ENCODE results near the gene ARHGAP15. TPM values are rescaled to one million over a fixed set of nuclear protein-coding genes. Genes with fewer than 3 reads are reported as not detected.

ARHGAP15 gene
- total RNA-seq, 1 experiment from 2014 or later, result 0.41 TPM

DNA sequence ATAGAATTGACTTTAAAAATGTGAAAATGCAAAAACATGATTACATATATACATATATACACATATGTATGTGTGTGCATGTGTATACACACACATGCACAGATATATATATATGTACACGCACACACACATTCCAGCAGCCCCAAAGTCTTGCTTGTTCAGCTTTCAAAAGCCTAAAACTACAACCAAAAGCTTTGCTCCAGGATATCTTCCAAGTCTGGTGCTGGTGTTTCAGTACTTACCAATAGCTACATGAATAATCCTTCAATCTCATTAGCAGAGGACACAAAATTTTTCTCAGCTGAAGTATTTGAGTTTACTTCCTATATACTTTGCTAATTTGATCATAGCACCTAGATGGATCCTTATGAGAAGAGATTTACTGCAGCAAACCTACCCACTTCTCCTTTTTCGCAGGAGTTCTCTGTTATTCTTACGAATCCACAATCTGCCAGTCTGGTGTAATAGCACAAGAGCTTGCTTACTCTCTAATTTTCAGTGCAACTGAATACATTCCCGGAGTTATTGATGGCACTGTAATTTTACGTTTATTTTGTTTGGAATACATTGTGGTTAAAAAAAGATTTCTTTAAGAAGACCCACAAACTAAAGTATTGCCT lies 553.3 kb downstream of the ARHGAP15 start:
- POLR2A ChIA-PET, result no interaction called here
- H3K36me3 ChIP-seq (ENCODE audit: control insufficient read depth, insufficient read depth, low read length), result no peaks in the 10 kb centered on the region
- no peak overlapping the region for H3K27ac ChIP-seq (ENCODE audit: low read length)
- CTCF ChIA-PET, result no interaction called here
- in situ Hi-C loops (cut with HindIII; ENCODE audit: low pct_unique_long_range_greater_than_20kb, low sequenced_read_pairs), result no loop called here
- TF ChIP-seq POLR2AphosphoS5 (IDR thresholded peaks at IDR 0.05; ENCODE audit: low read depth, low read length) (no peak), TCF7L2 (IDR thresholded peaks at IDR 0.05; ENCODE audit: low read depth, low read length) (no peak), SIN3A (IDR thresholded peaks at IDR 0.05; ENCODE audit: borderline replicate concordance, insufficient read depth, low read depth, low read length) (no peak)
- TF ChIP-seq, protein P1, sequence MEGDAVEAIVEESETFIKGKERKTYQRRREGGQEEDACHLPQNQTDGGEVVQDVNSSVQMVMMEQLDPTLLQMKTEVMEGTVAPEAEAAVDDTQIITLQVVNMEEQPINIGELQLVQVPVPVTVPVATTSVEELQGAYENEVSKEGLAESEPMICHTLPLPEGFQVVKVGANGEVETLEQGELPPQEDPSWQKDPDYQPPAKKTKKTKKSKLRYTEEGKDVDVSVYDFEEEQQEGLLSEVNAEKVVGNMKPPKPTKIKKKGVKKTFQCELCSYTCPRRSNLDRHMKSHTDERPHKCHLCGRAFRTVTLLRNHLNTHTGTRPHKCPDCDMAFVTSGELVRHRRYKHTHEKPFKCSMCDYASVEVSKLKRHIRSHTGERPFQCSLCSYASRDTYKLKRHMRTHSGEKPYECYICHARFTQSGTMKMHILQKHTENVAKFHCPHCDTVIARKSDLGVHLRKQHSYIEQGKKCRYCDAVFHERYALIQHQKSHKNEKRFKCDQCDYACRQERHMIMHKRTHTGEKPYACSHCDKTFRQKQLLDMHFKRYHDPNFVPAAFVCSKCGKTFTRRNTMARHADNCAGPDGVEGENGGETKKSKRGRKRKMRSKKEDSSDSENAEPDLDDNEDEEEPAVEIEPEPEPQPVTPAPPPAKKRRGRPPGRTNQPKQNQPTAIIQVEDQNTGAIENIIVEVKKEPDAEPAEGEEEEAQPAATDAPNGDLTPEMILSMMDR (IDR thresholded peaks at IDR 0.05), result no peak
- TF ChIP-seq, protein P2, sequence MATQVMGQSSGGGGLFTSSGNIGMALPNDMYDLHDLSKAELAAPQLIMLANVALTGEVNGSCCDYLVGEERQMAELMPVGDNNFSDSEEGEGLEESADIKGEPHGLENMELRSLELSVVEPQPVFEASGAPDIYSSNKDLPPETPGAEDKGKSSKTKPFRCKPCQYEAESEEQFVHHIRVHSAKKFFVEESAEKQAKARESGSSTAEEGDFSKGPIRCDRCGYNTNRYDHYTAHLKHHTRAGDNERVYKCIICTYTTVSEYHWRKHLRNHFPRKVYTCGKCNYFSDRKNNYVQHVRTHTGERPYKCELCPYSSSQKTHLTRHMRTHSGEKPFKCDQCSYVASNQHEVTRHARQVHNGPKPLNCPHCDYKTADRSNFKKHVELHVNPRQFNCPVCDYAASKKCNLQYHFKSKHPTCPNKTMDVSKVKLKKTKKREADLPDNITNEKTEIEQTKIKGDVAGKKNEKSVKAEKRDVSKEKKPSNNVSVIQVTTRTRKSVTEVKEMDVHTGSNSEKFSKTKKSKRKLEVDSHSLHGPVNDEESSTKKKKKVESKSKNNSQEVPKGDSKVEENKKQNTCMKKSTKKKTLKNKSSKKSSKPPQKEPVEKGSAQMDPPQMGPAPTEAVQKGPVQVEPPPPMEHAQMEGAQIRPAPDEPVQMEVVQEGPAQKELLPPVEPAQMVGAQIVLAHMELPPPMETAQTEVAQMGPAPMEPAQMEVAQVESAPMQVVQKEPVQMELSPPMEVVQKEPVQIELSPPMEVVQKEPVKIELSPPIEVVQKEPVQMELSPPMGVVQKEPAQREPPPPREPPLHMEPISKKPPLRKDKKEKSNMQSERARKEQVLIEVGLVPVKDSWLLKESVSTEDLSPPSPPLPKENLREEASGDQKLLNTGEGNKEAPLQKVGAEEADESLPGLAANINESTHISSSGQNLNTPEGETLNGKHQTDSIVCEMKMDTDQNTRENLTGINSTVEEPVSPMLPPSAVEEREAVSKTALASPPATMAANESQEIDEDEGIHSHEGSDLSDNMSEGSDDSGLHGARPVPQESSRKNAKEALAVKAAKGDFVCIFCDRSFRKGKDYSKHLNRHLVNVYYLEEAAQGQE (IDR thresholded peaks at IDR 0.05; ENCODE audit: insufficient read depth in 1 of 2, low read depth in 2 of 2, low read length in 1 of 2), result no peak
- DNase-seq (ENCODE audit: low read depth, low spot score), result no peak
- H3K4me3 ChIP-seq (ENCODE audit: low read depth in 2 of 2, low read length in 2 of 2), result no peak overlapping the region
- no peaks in the 10 kb centered on the region for H3K9me3 ChIP-seq (ENCODE audit: control insufficient read depth, insufficient read depth, low read depth, low read length)
- no peaks in the 10 kb centered on the region for H3K4me1 ChIP-seq (ENCODE audit: control insufficient read depth, insufficient read depth, low read length)
- ATAC-seq, result no peak
- no peaks in the 10 kb centered on the region for H3K27me3 ChIP-seq (ENCODE audit: control insufficient read depth, insufficient read depth, low read length)
- intact Hi-C loops (cut with micrococcal nuclease; ENCODE audit: unreplicated experiment), result no loop called here
- no TSS peak for BruUV-seq (replicated peaks)

DNA sequence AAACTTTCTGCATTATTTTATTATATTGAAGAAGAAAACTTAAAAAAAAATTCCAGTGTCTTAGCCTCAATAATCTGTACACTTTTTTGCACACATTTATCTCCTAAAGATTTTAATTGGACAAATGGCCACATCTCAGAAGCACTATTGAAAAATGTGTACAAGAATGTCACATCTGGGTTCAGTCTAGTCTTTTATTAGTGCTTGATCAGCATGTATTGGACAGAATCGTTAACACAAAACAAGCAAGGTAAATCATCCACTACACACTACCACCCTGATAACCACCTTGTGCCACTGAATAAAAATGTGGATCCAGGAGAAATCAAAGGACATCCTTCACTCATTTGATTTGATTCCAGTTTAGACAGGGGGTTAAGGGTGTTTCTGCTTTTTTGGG lies 554.8 kb downstream of the ARHGAP15 start:
- H3K27me3 ChIP-seq (ENCODE audit: control insufficient read depth, insufficient read depth, low read length), result no peaks in the 10 kb centered on the region
- in situ Hi-C loops (cut with HindIII; ENCODE audit: low pct_unique_long_range_greater_than_20kb, low sequenced_read_pairs) (no loop called here), intact Hi-C loops (cut with micrococcal nuclease; ENCODE audit: unreplicated experiment) (no loop called here)
- H3K4me3 ChIP-seq (ENCODE audit: low read depth in 2 of 2, low read length in 2 of 2), result no peak overlapping the region
- ChIA-PET CTCF (no interaction called here), POLR2A (no interaction called here)
- no peaks in the 10 kb centered on the region for H3K4me1 ChIP-seq (ENCODE audit: control insufficient read depth, insufficient read depth, low read length)
- H3K36me3 ChIP-seq (ENCODE audit: control insufficient read depth, insufficient read depth, low read length), result no peaks in the 10 kb centered on the region
- no peak overlapping the region for H3K27ac ChIP-seq (ENCODE audit: low read length)
- no TSS peak for BruUV-seq (replicated peaks)
- no peak for ATAC-seq
- TF ChIP-seq TCF7L2 (IDR thresholded peaks at IDR 0.05; ENCODE audit: low read depth, low read length), result no peak
- no peak for TF ChIP-seq SIN3A (IDR thresholded peaks at IDR 0.05; ENCODE audit: borderline replicate concordance, insufficient read depth, low read depth, low read length)
- no peak for TF ChIP-seq POLR2AphosphoS5 (IDR thresholded peaks at IDR 0.05; ENCODE audit: low read depth, low read length)
- TF ChIP-seq, protein P1 (IDR thresholded peaks at IDR 0.05), result no peak
- TF ChIP-seq, protein P2 (IDR thresholded peaks at IDR 0.05; ENCODE audit: insufficient read depth in 1 of 2, low read depth in 2 of 2, low read length in 1 of 2), result no peak
- H3K9me3 ChIP-seq (ENCODE audit: control insufficient read depth, insufficient read depth, low read depth, low read length), result no peaks in the 10 kb centered on the region
- DNase-seq (ENCODE audit: low read depth, low spot score), result no peak
